KMS-11 (cell line): Measurements from ENCODE around the gene C1orf105.
A peak's percentile ranks its signal among the peaks of the same experiment; 100 is the strongest.

Experiments
- H2AFZ ChIP-seq: fragments of 200-600 bp; sonication (generic); 2 replicates; pipeline ENCODE4 v1.6.1; 2016; ENCODE audit warnings: antibody characterized with exemption, mixed run types, low read depth
- H3K27ac ChIP-seq: fragments of 200-600 bp; sonication (generic); 2 replicates; pipeline ENCODE4 v1.6.1; 2016; ENCODE audit warnings: mild to moderate bottlenecking, mixed run types
- H3K27me3 ChIP-seq: fragments of 200-600 bp; sonication (generic); 2 replicates; pipeline ENCODE4 v1.6.1; 2017; ENCODE audit warnings: mild to moderate bottlenecking, low read depth, mixed run types, moderate library complexity; ENCODE audit not compliant: insufficient read depth
- H3K36me3 ChIP-seq: fragments of 200-600 bp; sonication (generic); 2 replicates; pipeline ENCODE4 v1.6.1; 2017; ENCODE audit warnings: mild to moderate bottlenecking, mixed run types; ENCODE audit not compliant: insufficient read depth
- H3K4me1 ChIP-seq: fragments of 200-600 bp; sonication (generic); 2 replicates; pipeline ENCODE4 v1.6.1; 2016; ENCODE audit warnings: mild to moderate bottlenecking, low read depth, mixed run types; ENCODE audit not compliant: poor library complexity, severe bottlenecking
- H3K4me2 ChIP-seq: fragments of 200-600 bp; sonication (generic); 2 replicates; pipeline ENCODE4 v1.7.0; 2016; ENCODE audit warnings: mild to moderate bottlenecking, mixed run types
- H3K4me3 ChIP-seq: fragments of 200-600 bp; sonication (generic); IDR thresholded peaks from 2 replicates; pipeline ENCODE4 v1.6.1; 2017; ENCODE audit warnings: low read depth, low read length, mixed read lengths; ENCODE audit not compliant: insufficient read depth
- H3K79me2 ChIP-seq: fragments of 200-600 bp; sonication (generic); 2 replicates; pipeline ENCODE4 v1.6.1; 2016; ENCODE audit warnings: low read depth, mixed run types; ENCODE audit not compliant: insufficient read depth
- H3K9ac ChIP-seq: fragments of 200-600 bp; sonication (generic); 2 replicates; pipeline ENCODE4 v1.6.1; 2016; ENCODE audit warnings: mild to moderate bottlenecking, mixed run types
- H4K20me1 ChIP-seq: fragments of 200-600 bp; sonication (generic); 2 replicates; pipeline ENCODE4 v1.6.1; 2016; ENCODE audit warnings: mild to moderate bottlenecking, mixed run types; ENCODE audit not compliant: insufficient read depth
- TF ChIP-seq, protein P1 (sequence below): fragments of 200-600 bp; sonication (generic); conservative IDR thresholded peaks from 2 replicates; pipeline ENCODE4 v1.6.1; 2017; ENCODE audit warnings: low read depth, mild to moderate bottlenecking, antibody characterized with exemption, low read length, moderate library complexity, mixed read lengths

The C1orf105 gene

GRCh38 chr1:172425339-172425738 lies 4.9 kb downstream of the C1orf105 start:
- Histone ChIP-seq H3K9ac (no peak overlapping the region), H2AFZ (no peak overlapping the region), H3K79me2 (no peaks in the 10 kb centered on the region), H3K27me3 (no peaks in the 10 kb centered on the region), H3K27ac (no peak overlapping the region), H4K20me1 (no peaks in the 10 kb centered on the region), H3K4me1 (peaks cover 4% of the 10 kb centered on the region), H3K4me2 (no peak overlapping the region), H3K36me3 (no peaks in the 10 kb centered on the region), H3K4me3 (no peak overlapping the region)
- TF ChIP-seq, protein P1, sequence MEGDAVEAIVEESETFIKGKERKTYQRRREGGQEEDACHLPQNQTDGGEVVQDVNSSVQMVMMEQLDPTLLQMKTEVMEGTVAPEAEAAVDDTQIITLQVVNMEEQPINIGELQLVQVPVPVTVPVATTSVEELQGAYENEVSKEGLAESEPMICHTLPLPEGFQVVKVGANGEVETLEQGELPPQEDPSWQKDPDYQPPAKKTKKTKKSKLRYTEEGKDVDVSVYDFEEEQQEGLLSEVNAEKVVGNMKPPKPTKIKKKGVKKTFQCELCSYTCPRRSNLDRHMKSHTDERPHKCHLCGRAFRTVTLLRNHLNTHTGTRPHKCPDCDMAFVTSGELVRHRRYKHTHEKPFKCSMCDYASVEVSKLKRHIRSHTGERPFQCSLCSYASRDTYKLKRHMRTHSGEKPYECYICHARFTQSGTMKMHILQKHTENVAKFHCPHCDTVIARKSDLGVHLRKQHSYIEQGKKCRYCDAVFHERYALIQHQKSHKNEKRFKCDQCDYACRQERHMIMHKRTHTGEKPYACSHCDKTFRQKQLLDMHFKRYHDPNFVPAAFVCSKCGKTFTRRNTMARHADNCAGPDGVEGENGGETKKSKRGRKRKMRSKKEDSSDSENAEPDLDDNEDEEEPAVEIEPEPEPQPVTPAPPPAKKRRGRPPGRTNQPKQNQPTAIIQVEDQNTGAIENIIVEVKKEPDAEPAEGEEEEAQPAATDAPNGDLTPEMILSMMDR, result no peak

GRCh38 chr1:172427191-172427590 lies 6.7 kb downstream of the C1orf105 start:
- no peak overlapping the region for H3K27ac ChIP-seq
- no peak overlapping the region for H3K9ac ChIP-seq
- H3K79me2 ChIP-seq, result no peaks in the 10 kb centered on the region
- no peak overlapping the region for H2AFZ ChIP-seq
- no peaks in the 10 kb centered on the region for H4K20me1 ChIP-seq
- H3K4me2 ChIP-seq, result no peak overlapping the region
- H3K4me3 ChIP-seq, result no peak overlapping the region
- no peaks in the 10 kb centered on the region for H3K27me3 ChIP-seq
- TF ChIP-seq, protein P1, result no peak
- H3K4me1 ChIP-seq, result peaks cover 4% of the 10 kb centered on the region
- H3K36me3 ChIP-seq, result no peaks in the 10 kb centered on the region

DNA sequence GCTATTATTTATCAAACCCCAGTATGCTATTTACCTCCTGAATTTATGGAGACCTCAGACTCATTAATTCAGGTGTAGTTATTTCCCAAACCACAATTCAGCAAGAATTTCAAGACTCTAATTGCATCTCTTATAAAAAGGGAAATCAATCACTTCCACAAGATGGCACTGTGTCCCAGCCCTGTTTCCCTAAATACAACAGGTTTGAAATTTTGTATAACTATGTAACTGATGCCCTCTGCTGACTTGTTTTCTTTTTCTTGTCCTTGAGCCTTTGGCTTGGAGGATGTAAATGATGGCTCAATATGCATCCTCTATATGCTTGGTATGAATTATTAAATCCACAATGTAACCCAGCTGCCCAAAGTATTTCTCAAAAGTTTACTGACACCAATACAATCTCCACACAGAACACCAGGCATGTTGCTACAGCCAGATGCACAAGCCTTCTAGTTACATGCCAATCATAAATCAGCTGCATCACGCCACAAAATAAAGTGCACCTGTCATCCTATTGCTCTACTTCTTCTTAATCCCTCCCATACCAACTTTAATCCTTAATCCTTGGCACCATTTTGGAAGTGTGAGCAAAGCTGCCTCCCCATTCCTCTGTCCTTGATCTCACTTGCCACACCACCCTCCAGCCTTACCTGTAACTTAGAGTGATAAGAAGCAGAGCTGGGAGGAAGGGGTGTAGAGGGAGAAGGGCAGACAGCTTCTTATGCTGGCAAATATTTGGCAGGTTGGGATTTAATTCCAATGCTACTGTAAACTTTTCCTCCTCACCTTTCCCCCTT lies 9.0 kb downstream of the C1orf105 start:
- TF ChIP-seq, protein P1, result peak; percentile 83

DNA sequence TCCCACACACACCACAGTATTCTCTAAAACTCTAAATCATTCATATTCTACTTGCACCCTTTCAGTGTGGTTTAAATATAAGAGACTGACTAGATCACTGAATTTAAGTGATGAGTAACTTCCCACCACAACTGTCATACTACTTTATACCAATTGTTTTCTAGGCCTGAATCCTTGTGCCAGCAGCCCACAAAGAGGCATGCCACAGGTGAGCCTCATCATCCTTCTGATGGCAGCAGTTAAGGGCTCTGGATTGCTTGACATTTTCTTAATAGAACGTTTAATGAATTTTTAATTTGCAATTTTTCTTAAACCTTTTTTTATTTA lies 9.6 kb downstream of the C1orf105 start:
- H3K36me3 ChIP-seq, result no peaks in the 10 kb centered on the region
- H2AFZ ChIP-seq, result no peak overlapping the region
- no peak overlapping the region for H3K4me3 ChIP-seq
- no peak overlapping the region for H3K4me2 ChIP-seq
- H3K27ac ChIP-seq, result no peak overlapping the region
- H3K4me1 ChIP-seq, result peaks cover 4% of the 10 kb centered on the region
- no peak overlapping the region for H3K9ac ChIP-seq
- H3K79me2 ChIP-seq, result no peaks in the 10 kb centered on the region
- H3K27me3 ChIP-seq, result no peaks in the 10 kb centered on the region
- TF ChIP-seq, protein P1, result no peak
- no peaks in the 10 kb centered on the region for H4K20me1 ChIP-seq

More for the DNA sequence above, 9.0 kb downstream of the C1orf105 start:
- no peaks in the 10 kb centered on the region for H3K79me2 ChIP-seq
- H4K20me1 ChIP-seq, result no peaks in the 10 kb centered on the region
- H3K9ac ChIP-seq, result no peak overlapping the region
- peaks cover 4% of the 10 kb centered on the region for H3K4me1 ChIP-seq
- H3K4me3 ChIP-seq, result no peak overlapping the region
- H3K36me3 ChIP-seq, result no peaks in the 10 kb centered on the region
- H3K27me3 ChIP-seq, result no peaks in the 10 kb centered on the region
- no peak overlapping the region for H3K27ac ChIP-seq
- H3K4me2 ChIP-seq, result no peak overlapping the region
- no peak overlapping the region for H2AFZ ChIP-seq
